HFFc6 (cell line): Measurements from ENCODE around the gene ATP6V0A1. TPM values are rescaled to one million over a fixed set of nuclear protein-coding genes. Genes with fewer than 3 reads are reported as not detected.

Experiments
- DNase-seq: peaks from one replicate; pipeline ENCODE4 v3.0.0-alpha.2; 2018
- H3K27ac Mint-ChIP-seq: 2 replicates; pipeline ENCODE4 v1.8.0; 2020; ENCODE audit warnings: mild to moderate bottlenecking, mixed read lengths
- H3K27me3 Mint-ChIP-seq: 2 replicates; pipeline ENCODE4 v1.8.0; 2021; ENCODE audit warnings: mild to moderate bottlenecking, moderate library complexity, mixed read lengths; ENCODE audit not compliant: insufficient read depth
- H3K36me3 Mint-ChIP-seq: 2 replicates; pipeline ENCODE4 v1.8.0; 2021; ENCODE audit warnings: low read depth, mixed read lengths
- H3K4me1 Mint-ChIP-seq: 2 replicates; pipeline ENCODE4 v1.8.0; 2020; ENCODE audit warnings: low read depth, mixed read lengths
- H3K4me3 Mint-ChIP-seq: 2 replicates; pipeline ENCODE4 v1.8.0; 2020; ENCODE audit warnings: mild to moderate bottlenecking, moderate library complexity, mixed read lengths
- H3K9me3 Mint-ChIP-seq: 2 replicates; pipeline ENCODE4 v1.8.0; 2020; ENCODE audit warnings: mild to moderate bottlenecking, mixed read lengths
- total RNA-seq, 6 experiments: library from RNA; stranded (reverse); fragmentation: NEBNext Ultra II Directional; extraction: Animal tissue kit (Norgen Biotek cat#: 25700); gene quantifications; 2 replicates in 1 of 6; 3 replicates in 5 of 6; pipeline ENCODE4 v1.2.3, GENCODE V29; 2021
- TF ChIP-seq, protein P1 (sequence below): fragments of 200-600 bp; sonication (generic); IDR thresholded peaks from 2 replicates; pipeline ENCODE4 v1.5.0; 2021; ENCODE audit warnings: antibody characterized with exemption, mild to moderate bottlenecking

Gene ATP6V0A1
- total RNA-seq, 6 experiments from 2014 or later, result 29.6 to 56.7 (median 37.1) TPM

DNA sequence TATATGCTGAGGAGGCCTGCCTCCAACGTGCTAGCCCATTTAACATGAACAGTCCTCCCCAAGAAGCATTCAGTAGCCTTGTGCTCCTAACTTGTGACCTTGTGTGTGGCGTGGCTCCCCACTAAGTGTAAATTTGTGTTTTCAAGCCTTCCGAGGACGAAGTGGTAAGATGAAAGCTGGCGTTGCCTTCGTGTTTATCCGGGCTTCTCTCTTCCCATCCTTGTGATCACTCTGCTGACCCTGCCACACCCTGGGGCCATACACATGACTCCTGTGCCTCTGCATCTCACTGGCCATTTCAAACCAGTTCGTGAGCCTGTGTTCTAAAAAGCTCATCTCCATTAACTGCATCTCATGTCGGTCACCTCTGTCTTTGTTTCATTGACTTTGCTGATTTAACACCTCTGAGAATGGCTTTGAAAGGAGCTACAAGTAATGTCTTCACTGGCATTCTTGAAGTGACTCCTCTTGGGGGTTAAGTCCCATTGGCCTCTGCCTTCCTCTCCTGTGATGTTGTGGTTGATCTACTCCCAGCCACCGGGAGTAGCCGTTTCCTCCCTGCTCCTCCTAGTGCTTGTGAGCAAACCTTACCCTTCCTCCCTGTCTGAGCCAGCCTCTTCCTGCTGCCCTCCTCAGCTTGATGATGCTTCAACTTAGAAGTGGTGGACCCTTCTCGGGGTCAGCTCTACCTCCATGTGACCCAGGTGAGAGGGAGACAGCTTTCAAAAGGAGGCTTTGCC lies 49.9 kb downstream of the ATP6V0A1 start:
- Mint-ChIP-seq H3K4me3 (no peak overlapping the region), H3K27ac (no peak overlapping the region), H3K4me1 (peaks cover 14% of the 10 kb centered on the region), H3K9me3 (no peaks in the 10 kb centered on the region), H3K36me3 (peaks cover 26% of the 10 kb centered on the region), H3K27me3 (peaks cover 2% of the 10 kb centered on the region; the same call in 1 of the 2 replicates)
- DNase-seq, result no peak
- TF ChIP-seq, protein P1, sequence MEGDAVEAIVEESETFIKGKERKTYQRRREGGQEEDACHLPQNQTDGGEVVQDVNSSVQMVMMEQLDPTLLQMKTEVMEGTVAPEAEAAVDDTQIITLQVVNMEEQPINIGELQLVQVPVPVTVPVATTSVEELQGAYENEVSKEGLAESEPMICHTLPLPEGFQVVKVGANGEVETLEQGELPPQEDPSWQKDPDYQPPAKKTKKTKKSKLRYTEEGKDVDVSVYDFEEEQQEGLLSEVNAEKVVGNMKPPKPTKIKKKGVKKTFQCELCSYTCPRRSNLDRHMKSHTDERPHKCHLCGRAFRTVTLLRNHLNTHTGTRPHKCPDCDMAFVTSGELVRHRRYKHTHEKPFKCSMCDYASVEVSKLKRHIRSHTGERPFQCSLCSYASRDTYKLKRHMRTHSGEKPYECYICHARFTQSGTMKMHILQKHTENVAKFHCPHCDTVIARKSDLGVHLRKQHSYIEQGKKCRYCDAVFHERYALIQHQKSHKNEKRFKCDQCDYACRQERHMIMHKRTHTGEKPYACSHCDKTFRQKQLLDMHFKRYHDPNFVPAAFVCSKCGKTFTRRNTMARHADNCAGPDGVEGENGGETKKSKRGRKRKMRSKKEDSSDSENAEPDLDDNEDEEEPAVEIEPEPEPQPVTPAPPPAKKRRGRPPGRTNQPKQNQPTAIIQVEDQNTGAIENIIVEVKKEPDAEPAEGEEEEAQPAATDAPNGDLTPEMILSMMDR, result no peak

DNA sequence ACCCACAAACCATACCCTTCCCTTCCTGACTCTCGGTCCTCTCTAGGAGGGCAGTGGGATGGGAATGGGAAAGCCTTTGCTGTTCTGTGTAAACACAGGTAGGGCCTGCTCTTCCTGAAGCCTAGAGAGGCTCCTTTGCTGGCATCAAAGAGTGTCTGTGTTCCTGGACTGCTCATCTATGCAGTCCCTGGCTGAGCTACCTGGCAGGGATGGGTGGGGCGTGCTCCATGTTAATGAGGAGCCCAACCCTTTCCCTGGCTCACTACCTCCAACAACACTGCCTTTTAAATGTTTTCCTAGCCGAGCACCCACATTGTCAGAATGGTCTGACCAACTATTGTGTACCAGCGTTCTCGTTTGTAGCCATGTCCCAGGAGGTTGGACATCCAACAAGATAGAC lies 50.7 kb downstream of the ATP6V0A1 start:
- no peak overlapping the region for H3K4me3 Mint-ChIP-seq
- H3K9me3 Mint-ChIP-seq, result no peaks in the 10 kb centered on the region
- no peak overlapping the region for H3K27ac Mint-ChIP-seq
- H3K36me3 Mint-ChIP-seq, result peaks cover 26% of the 10 kb centered on the region
- TF ChIP-seq, protein P1, result no peak
- no peak for DNase-seq
- peaks cover 2% of the 10 kb centered on the region; the same call in 1 of the 2 replicates for H3K27me3 Mint-ChIP-seq
- H3K4me1 Mint-ChIP-seq, result peaks cover 8% of the 10 kb centered on the region

DNA sequence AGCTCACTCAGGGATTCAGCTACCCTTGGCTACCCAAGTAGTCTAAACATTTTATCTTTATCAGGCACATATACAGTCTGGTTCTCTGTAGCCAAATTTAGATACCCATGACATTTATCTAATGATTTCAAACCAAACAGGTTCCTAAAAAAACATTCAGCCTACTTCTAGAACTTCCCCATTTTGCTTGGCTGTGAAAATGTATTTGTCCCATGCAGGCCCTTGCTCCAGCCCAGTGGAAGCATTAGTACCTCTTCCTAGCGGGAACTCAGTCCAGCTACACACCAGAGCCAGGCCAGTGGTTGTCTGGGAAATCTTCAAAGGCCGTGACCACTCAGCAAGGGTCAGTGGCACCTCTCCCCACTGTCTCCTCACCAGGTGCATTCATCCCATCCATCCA lies 51.2 kb downstream of the ATP6V0A1 start:
- H3K4me3 Mint-ChIP-seq, result no peak overlapping the region
- H3K9me3 Mint-ChIP-seq, result no peaks in the 10 kb centered on the region
- H3K36me3 Mint-ChIP-seq, result peaks cover 26% of the 10 kb centered on the region
- H3K27ac Mint-ChIP-seq, result no peak overlapping the region
- DNase-seq, result no peak
- TF ChIP-seq, protein P1, result no peak
- H3K4me1 Mint-ChIP-seq, result peaks cover 8% of the 10 kb centered on the region
- H3K27me3 Mint-ChIP-seq, result peaks cover 2% of the 10 kb centered on the region

DNA sequence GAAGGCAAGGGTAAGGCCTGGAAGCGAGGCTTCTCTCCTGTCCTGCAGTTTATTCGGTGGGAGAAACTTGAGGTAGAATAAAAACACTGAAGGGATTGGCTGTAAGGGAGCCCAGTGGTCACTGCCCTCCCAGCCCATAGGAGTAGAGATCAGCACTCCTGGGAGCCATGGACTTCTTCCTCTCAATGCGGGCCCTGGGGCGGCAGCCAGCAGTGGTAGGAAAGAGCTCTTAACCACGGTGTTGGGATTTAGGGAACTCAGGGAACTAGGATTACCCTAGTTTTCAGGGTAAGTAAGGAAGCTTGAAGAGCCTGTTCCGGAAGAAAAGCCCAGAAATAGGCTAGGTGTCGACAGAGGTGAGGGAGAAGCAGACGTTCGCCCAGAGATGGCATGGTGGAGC lies 53.6 kb downstream of the ATP6V0A1 start:
- Mint-ChIP-seq H3K4me3 (no peak overlapping the region), H3K36me3 (peaks cover 26% of the 10 kb centered on the region), H3K4me1 (peaks cover 24% of the 10 kb centered on the region), H3K27me3 (peaks cover 2% of the 10 kb centered on the region; the same call in 1 of the 2 replicates), H3K27ac (no peak overlapping the region; the same call in 1 of the 2 replicates), H3K9me3 (no peaks in the 10 kb centered on the region)
- TF ChIP-seq, protein P1, result no peak
- no peak for DNase-seq

DNA sequence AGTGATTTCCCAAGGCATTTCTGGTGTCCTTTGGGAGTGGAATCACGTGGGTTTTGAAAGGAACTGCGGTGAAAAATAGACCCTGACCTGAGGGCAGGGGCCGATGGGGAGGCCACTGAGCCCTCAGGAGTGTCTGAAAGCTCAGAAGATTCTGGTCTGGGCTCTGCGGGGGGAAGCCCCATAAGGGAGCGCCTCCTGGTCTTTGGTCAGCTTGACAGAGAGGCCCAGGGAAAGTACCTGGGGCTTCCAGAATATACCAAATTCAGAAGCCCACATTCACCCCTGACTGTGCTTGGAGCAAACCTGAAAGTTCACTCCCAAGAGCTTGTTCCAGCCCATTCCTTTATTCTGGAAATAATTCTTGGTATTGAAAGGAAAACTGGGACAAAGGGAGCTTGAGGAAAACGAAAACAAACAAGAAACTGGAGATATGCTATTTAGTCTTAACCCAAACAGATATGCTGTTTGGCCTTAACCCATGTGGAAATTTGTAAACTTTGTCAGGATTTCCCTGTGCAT lies 54.1 kb downstream of the ATP6V0A1 start:
- Mint-ChIP-seq H3K9me3 (no peaks in the 10 kb centered on the region), H3K27ac (no peak overlapping the region), H3K36me3 (peaks cover 24% of the 10 kb centered on the region), H3K4me1 (peaks cover 30% of the 10 kb centered on the region), H3K27me3 (peaks cover 2% of the 10 kb centered on the region; the same call in 1 of the 2 replicates), H3K4me3 (no peak overlapping the region)
- TF ChIP-seq, protein P1, result no peak
- no peak for DNase-seq
